GM23338 (cell line): ENCODE results near the gene TNFAIP8L1. TPM values are rescaled to one million over a fixed set of nuclear protein-coding genes. Genes with fewer than 3 reads are reported as not detected.
"Not testable (repeated sequence)": the region's sequence is repeated elsewhere in the genome, so short reads cannot be mapped to it uniquely, and the experiment has no call there.

Experiments
- ATAC-seq: fragments of 200-7000 bp; cut with Tn5 transposase; 3 replicates; pipeline ENCODE4 v1.9.1; 2020
- DNase-seq: peaks from one replicate; pipeline ENCODE4 v3.0.0-alpha.2; 2015; ENCODE audit warnings: low spot score
- H2AFZ ChIP-seq: fragments of 200-600 bp; sonication (generic); 2 replicates; pipeline ENCODE4 v1.8.0; 2016; ENCODE audit warnings: antibody characterized with exemption, mild to moderate bottlenecking, moderate library complexity
- H3F3A ChIP-seq: fragments of 200-600 bp; sonication (generic); replicated peaks from 2 replicates; pipeline ENCODE4 v1.8.0; 2017; ENCODE audit warnings: antibody characterized with exemption, mixed run types, low read depth
- H3K27ac ChIP-seq: fragments of 200-600 bp; sonication (generic); 2 replicates; pipeline ENCODE4 v1.6.1; 2016; ENCODE audit warnings: low read depth
- H3K27me3 ChIP-seq: fragments of 200-600 bp; sonication (generic); 2 replicates; pipeline ENCODE4 v1.8.0; 2016; ENCODE audit warnings: mild to moderate bottlenecking, mixed run types, moderate library complexity; ENCODE audit not compliant: insufficient read depth
- H3K36me3 ChIP-seq: fragments of 200-600 bp; sonication (generic); 2 replicates; pipeline ENCODE4 v1.8.0; 2016; ENCODE audit warnings: mild to moderate bottlenecking; ENCODE audit not compliant: insufficient read depth
- H3K4me1 ChIP-seq: fragments of 200-600 bp; sonication (generic); 2 replicates; pipeline ENCODE4 v1.8.0; 2016; ENCODE audit warnings: mild to moderate bottlenecking, moderate library complexity; ENCODE audit not compliant: insufficient read depth
- H3K4me2 ChIP-seq: fragments of 200-600 bp; sonication (generic); 2 replicates; pipeline ENCODE4 v1.7.1; 2017; ENCODE audit warnings: mixed run types
- H3K4me3 ChIP-seq: fragments of 200-600 bp; sonication (generic); 2 replicates; pipeline ENCODE4 v1.6.1; 2016; ENCODE audit warnings: mixed run types
- H3K79me2 ChIP-seq: fragments of 200-600 bp; sonication (generic); replicated peaks from 2 replicates; pipeline ENCODE4 v1.8.0; 2017; ENCODE audit warnings: mild to moderate bottlenecking; ENCODE audit not compliant: insufficient read depth
- H3K9me2 ChIP-seq: fragments of 200-600 bp; sonication (generic); 2 replicates; pipeline ENCODE4 v1.8.0; 2017; ENCODE audit not compliant: insufficient read depth
- H4K20me1 ChIP-seq: fragments of 200-600 bp; sonication (generic); replicated peaks from 2 replicates; pipeline ENCODE4 v1.8.0; 2017; ENCODE audit warnings: mild to moderate bottlenecking; ENCODE audit not compliant: insufficient read depth
- H3K27ac Mint-ChIP-seq: 2 replicates; pipeline ENCODE4 v1.8.0; 2020; ENCODE audit warnings: inconsistent platforms, mild to moderate bottlenecking, moderate library complexity, mixed read lengths
- H3K27me3 Mint-ChIP-seq: 3 replicates; pipeline ENCODE4 v1.8.0; 2022; ENCODE audit warnings: low read depth, mild to moderate bottlenecking, moderate library complexity, mixed read lengths, inconsistent platforms; ENCODE audit not compliant: insufficient read depth, poor library complexity
- H3K36me3 Mint-ChIP-seq: 3 replicates; pipeline ENCODE4 v1.8.0; 2021; ENCODE audit warnings: low read depth, mild to moderate bottlenecking, inconsistent platforms, moderate library complexity, mixed read lengths
- H3K4me1 Mint-ChIP-seq: 3 replicates; pipeline ENCODE4 v1.8.0; 2020; ENCODE audit warnings: mild to moderate bottlenecking, inconsistent platforms, mixed read lengths
- H3K4me3 Mint-ChIP-seq: 3 replicates; pipeline ENCODE4 v1.8.0; 2021; ENCODE audit warnings: moderate library complexity, mild to moderate bottlenecking, inconsistent platforms, mixed read lengths
- H3K9me3 Mint-ChIP-seq: 3 replicates; pipeline ENCODE4 v1.8.0; 2020; ENCODE audit warnings: moderate library complexity, mild to moderate bottlenecking, inconsistent platforms, mixed read lengths
- EZH2phosphoT487 ChIP-seq: fragments of 200-600 bp; sonication (generic); IDR thresholded peaks from one replicate; pipeline ENCODE4 v1.8.1; 2018; ENCODE audit warnings: antibody characterized with exemption; ENCODE audit not compliant: unreplicated experiment
- JUNB ChIP-seq: IDR thresholded peaks from one replicate; pipeline ENCODE4 v1.6.1; 2016; ENCODE audit warnings: antibody characterized with exemption; ENCODE audit not compliant: unreplicated experiment
- NANOG ChIP-seq: IDR thresholded peaks from 2 replicates; pipeline ENCODE4 v1.6.1; 2016; ENCODE audit warnings: antibody characterized with exemption, borderline replicate concordance
- POLR2AphosphoS5 ChIP-seq: IDR thresholded peaks from 2 replicates; pipeline ENCODE4 v1.6.1; 2016; ENCODE audit warnings: antibody characterized with exemption, low read depth
- ZNF114 ChIP-seq: fragments of 250-450 bp; sonication (Bioruptor Pico); IDR thresholded peaks from 2 replicates; pipeline ENCODE4 v1.5.0; 2020; ENCODE audit warnings: mild to moderate bottlenecking, moderate library complexity
- ZNF331 ChIP-seq: fragments of 250-450 bp; sonication (Bioruptor Pico); IDR thresholded peaks from 2 replicates; pipeline ENCODE4 v1.5.0; 2020; ENCODE audit warnings: low read depth, mild to moderate bottlenecking, moderate library complexity
- polyA plus RNA-seq: library from polyadenylated mRNA; unstranded; fragments of >200 nt; fragmentation: Nextera tagmentation; extraction: Ambion mirVana; gene quantifications from 2 replicates; pipeline ENCODE4 v1.2.1, GENCODE V29; 2016
- total RNA-seq: library from RNA; depleted of rRNA; stranded (reverse); fragments of >200 nt; shearing (Covaris generic); gene quantifications from 2 replicates; pipeline ENCODE4 v1.2.3, GENCODE V29; 2014
- TF ChIP-seq, protein P1 (sequence below), 2 experiments: fragments of 200-600 bp in 1 of 2; sonication (generic) in 1 of 2; conservative IDR thresholded peaks; 2 replicates each; pipeline versions ENCODE4 v1.5.1 to v1.6.1; 2016 to 2017; ENCODE audit warnings: antibody characterized with exemption in 2 of 2, low read depth in 2 of 2, mild to moderate bottlenecking in 2 of 2, moderate library complexity in 1 of 2
- TF ChIP-seq, protein P2 (sequence below): IDR thresholded peaks from 2 replicates; pipeline ENCODE4 v1.6.1; 2016; ENCODE audit warnings: antibody characterized with exemption

Gene TNFAIP8L1
- total and polyA plus RNA-seq, 2 experiments from 2014 or later: 2.7 to 4.1 TPM

DNA sequence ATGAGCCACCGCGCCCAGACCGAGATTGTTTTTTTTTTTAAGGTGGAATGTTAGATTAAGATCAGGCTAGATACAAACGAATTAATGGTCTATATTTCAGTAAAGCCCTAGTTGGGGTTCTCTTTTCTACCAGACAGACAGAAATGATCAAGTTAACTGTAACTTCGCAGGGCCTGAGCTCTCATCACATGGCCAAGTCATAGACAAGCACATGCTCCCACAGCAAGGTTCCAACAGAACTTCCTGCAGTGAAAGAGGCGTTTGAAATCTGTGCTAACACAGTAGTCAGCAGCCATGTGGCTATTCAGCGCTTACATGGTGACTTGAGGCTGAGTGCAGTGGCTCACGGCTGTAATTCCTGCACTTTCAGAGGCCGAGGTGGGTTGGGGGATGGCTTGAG is 45.1 kb upstream of the TNFAIP8L1 start:
- Histone ChIP-seq H4K20me1 (no peaks in the 10 kb centered on the region), H3K4me2 (no peak overlapping the region), H3K9me2 (no peaks in the 10 kb centered on the region), H3K36me3 (no peaks in the 10 kb centered on the region), H3K4me1 (0 out of 2 replicates have a peak, but pooled peaks cover 4% of the 10 kb centered on the region), H2AFZ (peak overlapping the region; percentile 38), H3K4me3 (no peak overlapping the region), H3K27ac (no peak overlapping the region), H3K79me2 (no peaks in the 10 kb centered on the region), H3K27me3 (peaks cover 28% of the 10 kb centered on the region), H3F3A (peaks cover 8% of the 10 kb centered on the region; the same call in 1 of the 2 replicates)
- ATAC-seq (no peak), DNase-seq (no peak)
- H3K27ac Mint-ChIP-seq: no peak overlapping the region
- H3K36me3 Mint-ChIP-seq: no peaks in the 10 kb centered on the region
- H3K9me3 Mint-ChIP-seq: no peaks in the 10 kb centered on the region
- peaks cover 17% of the 10 kb centered on the region for H3K4me1 Mint-ChIP-seq
- TF ChIP-seq JUNB (no peak), NANOG (no peak), ZNF114 (CRISPR knock-in tag) (no peak), POLR2AphosphoS5 (no peak), ZNF331 (CRISPR knock-in tag) (no peak), EZH2phosphoT487 (no peak)
- TF ChIP-seq, protein P1, sequence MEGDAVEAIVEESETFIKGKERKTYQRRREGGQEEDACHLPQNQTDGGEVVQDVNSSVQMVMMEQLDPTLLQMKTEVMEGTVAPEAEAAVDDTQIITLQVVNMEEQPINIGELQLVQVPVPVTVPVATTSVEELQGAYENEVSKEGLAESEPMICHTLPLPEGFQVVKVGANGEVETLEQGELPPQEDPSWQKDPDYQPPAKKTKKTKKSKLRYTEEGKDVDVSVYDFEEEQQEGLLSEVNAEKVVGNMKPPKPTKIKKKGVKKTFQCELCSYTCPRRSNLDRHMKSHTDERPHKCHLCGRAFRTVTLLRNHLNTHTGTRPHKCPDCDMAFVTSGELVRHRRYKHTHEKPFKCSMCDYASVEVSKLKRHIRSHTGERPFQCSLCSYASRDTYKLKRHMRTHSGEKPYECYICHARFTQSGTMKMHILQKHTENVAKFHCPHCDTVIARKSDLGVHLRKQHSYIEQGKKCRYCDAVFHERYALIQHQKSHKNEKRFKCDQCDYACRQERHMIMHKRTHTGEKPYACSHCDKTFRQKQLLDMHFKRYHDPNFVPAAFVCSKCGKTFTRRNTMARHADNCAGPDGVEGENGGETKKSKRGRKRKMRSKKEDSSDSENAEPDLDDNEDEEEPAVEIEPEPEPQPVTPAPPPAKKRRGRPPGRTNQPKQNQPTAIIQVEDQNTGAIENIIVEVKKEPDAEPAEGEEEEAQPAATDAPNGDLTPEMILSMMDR (conservative IDR thresholded peaks at IDR 0.05; ENCODE audit: low read depth in 2 of 2): no peak
- TF ChIP-seq, protein P2, sequence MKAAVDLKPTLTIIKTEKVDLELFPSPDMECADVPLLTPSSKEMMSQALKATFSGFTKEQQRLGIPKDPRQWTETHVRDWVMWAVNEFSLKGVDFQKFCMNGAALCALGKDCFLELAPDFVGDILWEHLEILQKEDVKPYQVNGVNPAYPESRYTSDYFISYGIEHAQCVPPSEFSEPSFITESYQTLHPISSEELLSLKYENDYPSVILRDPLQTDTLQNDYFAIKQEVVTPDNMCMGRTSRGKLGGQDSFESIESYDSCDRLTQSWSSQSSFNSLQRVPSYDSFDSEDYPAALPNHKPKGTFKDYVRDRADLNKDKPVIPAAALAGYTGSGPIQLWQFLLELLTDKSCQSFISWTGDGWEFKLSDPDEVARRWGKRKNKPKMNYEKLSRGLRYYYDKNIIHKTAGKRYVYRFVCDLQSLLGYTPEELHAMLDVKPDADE: no peak
- H3K4me3 Mint-ChIP-seq: no peak overlapping the region
- H3K27me3 Mint-ChIP-seq: peaks cover 21% of the 10 kb centered on the region

DNA sequence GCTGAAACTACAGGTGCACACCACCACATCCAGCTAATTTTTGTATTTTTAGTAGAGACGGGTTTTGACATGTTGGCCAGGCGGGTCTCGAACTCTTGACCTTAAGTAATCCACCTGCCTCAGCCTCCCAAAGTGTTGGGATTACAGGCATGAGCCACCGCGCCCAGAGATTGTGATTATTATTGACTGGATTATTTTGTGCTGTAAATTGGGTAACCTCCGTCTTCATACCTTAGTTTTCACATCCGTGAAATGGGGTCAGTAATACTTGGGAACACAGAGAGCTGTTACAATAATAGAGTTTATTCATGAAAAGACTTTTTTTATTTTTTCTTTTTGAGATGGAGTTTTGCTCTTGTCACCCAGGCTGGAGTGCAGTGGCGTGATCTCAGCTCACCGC is 44.2 kb upstream of the TNFAIP8L1 start:
- H4K20me1 ChIP-seq, DNase-seq, H3K36me3 ChIP-seq, H3K4me1 ChIP-seq, H3K36me3 Mint-ChIP-seq, H3K4me3 ChIP-seq, H3K4me2 ChIP-seq, H3K9me2 ChIP-seq, H3K27ac ChIP-seq, ATAC-seq, H3K9me3 Mint-ChIP-seq, H2AFZ ChIP-seq, H3K4me3 Mint-ChIP-seq, H3K79me2 ChIP-seq, H3K27ac Mint-ChIP-seq: not testable (repeated sequence)
- peaks cover 17% of the 10 kb centered on the region for H3K4me1 Mint-ChIP-seq
- H3K27me3 Mint-ChIP-seq: peaks cover 22% of the 10 kb centered on the region
- H3K27me3 ChIP-seq: peaks cover 36% of the 10 kb centered on the region
- H3F3A ChIP-seq: peaks cover 13% of the 10 kb centered on the region; the same call in 1 of the 2 replicates
